NCI-H526 treated with DMSO at 0.1 percent for 48 hours (cell line): ENCODE data around the gene TUFT1.

Experiments used
- DNase-seq: peaks from one replicate; lab custom pipeline; 2025; lab: John Stamatoyannopoulos, UW

The TUFT1 gene

GRCh38 chr1:151539321-151540020 lies 638 bp upstream of the TUFT1 start:
- peak; percentile 97 for DNase-seq

DNA sequence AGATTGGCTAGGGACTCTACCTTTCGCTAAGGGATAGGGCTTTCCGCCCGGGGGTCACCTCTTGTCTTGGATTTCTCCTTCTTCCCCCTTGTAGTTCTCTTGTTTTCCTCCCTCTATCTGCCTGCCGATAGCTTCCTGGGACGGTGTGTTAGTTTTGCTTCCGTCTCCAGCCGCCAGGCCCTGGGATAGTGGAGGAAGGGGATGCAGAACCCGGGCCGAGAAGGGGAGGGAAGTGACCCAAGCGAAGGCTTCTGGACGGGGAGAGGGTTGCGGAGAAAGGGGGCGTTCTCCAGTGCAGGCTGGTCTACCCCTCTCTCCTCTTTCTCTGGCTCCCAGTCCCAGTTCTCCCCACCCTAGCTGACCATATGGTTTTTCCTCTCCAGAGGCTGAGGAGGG lies 871 bp downstream of the TUFT1 start:
- no peak for DNase-seq

- DNase-seq = no peak
These were observed 1.6 kb downstream of the TUFT1 start for GRCh38 chr1:151541752-151542151.

- DNase-seq = no peak
These were observed 2.6 kb downstream of the TUFT1 start for GRCh38 chr1:151542710-151543129.

DNA sequence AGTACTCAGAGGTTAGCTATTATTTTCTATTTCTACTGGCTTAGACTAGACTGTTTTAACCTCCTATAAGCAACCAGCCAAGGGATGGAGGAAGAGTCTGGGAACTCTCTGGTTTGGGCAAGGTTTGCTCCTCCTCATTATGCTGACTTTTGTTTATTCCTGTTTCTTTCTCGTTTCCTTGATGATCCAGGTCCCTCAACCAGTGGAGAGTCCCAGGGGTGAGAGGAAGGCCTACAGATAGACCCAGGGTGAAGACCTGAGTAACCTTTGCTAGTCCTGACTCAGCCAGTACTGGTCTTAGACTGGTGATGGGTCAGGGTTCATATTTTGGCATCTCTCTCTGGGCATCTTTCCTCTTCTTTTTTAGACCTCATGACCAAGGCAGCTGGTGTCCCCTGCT lies 5.4 kb downstream of the TUFT1 start:
- no peak for DNase-seq

GRCh38 chr1:151546011-151546925 lies 6.2 kb downstream of the TUFT1 start:
- DNase-seq = no peak

DNA sequence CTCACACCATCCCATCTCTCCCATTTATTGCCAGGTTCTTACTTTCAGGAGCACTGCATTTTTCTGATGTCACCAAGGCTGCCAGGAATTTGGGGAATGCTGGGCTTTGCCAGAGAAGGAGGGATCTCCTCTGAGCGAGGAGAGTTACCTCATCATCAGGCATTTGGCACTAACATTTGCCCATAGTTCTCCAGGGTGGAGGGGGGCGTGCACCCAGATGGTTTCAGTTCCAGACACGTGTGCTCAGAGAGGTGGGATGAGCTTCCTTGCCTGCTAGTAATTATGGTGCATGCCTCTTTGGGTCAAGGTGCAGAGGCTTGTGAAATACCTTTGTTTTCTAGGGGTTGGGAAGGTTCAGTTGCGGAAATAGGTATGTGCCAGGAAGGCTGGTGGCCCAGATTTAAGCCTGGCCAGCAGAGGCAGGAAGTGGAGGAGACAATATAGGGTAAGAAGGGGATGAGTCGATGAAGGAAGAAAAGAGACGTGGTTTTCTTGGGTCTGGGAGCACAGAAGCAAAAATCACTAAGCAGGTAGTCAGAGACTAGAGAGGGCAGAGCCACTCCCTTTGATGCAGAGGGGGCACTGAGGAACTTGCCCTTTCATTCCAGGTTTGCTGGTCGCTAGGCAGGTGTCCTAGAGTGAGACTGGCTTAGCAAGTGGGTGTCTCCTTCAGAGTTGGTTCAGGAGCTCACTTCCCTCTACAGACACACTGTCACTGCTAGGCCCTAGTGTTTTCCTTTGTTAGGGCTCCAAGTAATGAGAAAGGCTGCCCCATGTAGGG lies 7.2 kb downstream of the TUFT1 start:
- DNase-seq = no peak

GRCh38 chr1:151547900-151548230 lies 7.8 kb downstream of the TUFT1 start:
- DNase-seq = no peak

GRCh38 chr1:151549199-151549598 lies 9.1 kb downstream of the TUFT1 start:
- DNase-seq = no peak

DNA sequence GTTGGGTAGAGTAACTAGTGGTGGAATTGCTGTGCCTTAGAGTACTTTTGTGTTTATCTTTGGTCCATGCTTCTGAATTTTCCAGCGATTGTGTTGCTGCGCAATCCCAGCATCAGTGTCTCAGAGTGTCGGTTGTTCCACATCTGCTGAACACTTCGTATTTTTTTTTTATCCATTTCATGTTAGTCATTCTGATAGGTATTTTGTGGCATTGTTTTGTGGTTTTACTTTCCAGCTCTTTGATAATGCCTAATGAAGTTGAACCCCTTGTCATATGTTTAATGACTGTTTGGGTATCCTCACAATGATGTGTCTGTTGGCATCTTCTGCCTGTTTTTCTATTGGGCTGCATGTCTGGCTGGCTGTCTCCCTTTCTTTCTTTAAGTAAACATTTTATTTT lies 13.6 kb downstream of the TUFT1 start:
- no peak for DNase-seq

GRCh38 chr1:151556052-151556451 lies 15.9 kb downstream of the TUFT1 start:
- no peak for DNase-seq

- no peak for DNase-seq
These were observed 22.6 kb downstream of the TUFT1 start for GRCh38 chr1:151562661-151563060.

DNA sequence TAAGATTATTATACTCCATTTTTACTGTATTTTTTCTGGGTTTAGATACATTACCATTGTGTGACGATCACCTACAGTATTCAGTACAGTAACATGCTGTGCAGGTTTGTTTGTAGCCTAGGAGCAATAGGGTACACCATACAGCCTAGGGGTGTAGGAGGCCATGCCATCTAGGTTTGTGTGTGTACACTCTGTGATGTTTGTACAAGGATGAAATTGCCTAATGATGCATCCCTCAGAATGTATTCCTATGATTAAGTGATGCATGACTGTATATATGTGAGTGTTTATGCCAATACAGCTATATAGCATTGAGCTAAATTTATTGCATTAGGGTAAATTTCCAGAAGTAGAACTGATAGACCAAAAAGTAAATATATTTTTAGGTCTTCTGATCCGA lies 23.3 kb downstream of the TUFT1 start:
- DNase-seq = no peak

- no peak for DNase-seq
These were observed 25.5 kb downstream of the TUFT1 start for GRCh38 chr1:151565502-151566189.

DNA sequence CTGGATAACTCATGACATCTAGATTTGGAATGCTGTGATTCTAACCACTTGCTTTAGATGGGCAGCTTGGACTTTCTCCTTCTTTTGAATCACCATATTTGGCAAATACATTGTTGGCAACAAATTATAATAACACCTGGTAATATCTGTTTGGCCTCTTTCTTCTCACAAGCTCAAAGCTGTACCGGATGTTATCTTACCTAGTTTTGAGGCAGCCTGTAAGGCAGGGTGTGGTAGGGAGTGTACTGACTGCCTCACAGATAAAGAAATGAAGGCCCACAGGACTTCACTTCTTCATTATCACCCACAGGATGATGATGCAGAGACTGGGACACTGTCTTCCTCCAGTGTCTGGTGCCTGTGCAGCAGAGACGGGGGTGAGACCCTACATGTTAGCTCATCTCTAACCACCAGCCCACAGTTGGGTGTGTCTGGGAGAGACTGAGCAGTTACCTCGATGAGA lies 28.5 kb downstream of the TUFT1 start:
- DNase-seq = no peak

DNA sequence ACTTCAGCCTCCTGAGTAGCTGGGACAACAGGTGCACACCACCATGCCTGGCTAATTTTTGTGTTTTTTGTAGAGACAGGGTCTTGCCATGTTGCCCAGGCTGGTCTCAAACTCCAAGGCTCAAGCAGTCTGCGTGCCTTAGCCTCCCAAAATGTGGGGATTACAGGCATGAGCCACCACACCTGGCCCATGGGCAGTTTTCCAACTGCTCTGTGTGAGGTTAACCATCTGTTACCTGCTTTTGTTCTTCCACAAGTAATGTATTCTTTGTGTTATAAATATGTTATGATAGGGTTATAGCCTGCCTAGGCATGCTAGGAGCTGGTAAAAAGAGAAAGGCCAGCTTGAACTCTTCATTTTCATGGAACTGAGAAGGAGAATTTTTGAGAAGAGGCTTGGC lies 30.7 kb downstream of the TUFT1 start:
- DNase-seq = no peak

- no peak for DNase-seq
These were observed 34.7 kb downstream of the TUFT1 start for GRCh38 chr1:151574575-151575529.

- DNase-seq = no peak
These were observed 37.1 kb downstream of the TUFT1 start for GRCh38 chr1:151577173-151577572.

- no peak for DNase-seq
These were observed 38.8 kb downstream of the TUFT1 start for GRCh38 chr1:151578941-151579340.

DNA sequence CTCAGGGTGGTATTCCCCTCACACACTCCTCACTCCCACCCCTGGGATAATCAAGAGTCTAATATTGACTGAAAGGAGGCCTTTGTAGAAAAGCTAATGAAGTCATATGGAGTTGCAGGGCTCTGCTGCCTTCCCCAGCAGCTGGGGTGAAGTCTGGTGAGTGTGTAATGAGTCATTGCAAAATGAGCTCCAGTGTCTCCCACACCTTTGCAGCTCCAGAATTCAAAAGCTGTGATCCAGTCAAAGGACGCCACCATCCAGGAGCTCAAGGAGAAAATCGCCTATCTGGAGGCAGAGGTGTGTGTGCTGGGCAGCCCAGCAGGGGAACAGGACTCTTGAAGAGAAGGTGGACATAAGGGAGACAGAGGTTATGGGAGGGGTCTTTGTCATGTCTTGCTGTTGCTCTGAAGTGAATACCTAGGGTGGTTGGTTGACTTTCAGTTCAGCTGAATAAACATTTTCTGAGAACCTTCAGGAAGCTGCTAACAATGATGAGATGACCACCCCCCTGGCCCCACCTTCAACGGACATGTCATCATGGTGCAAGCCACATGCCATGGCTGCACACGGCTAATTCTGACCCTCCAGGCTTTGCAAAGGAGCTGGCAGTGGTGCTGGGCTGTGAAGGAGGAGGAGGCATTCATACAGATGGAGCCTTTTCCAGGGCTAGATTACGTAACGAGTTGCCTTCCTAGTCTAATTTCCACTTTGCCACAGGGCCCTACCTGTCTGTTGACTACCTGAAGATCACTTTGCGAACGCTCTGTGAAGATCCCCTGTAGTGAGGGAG lies 39.5 kb downstream of the TUFT1 start:
- DNase-seq = no peak
